PC-3 (cell line): ENCODE measurements around the gene PICALM. TPM values are rescaled to one million over a fixed set of nuclear protein-coding genes. Genes with fewer than 3 reads are reported as not detected.
"Not testable (repeated sequence)": the region's sequence is repeated elsewhere in the genome, so short reads cannot be mapped to it uniquely, and the experiment has no call there.

Experiments used
- ATAC-seq: fragments of 200-7000 bp; cut with Tn5 transposase; 2 replicates; pipeline ENCODE4 v1.9.1; 2020; ENCODE audit warnings: mild to moderate bottlenecking, moderate library complexity
- BruUV-seq: library from RNA; stranded (reverse); fragments of 400-500 nt; replicated peaks from 2 replicates; lab custom pipeline; 2021; lab: Mats Ljungman, UMichigan
- CTCF ChIA-PET: fragments of 300-600 bp; sonication (Branson Sonifier 250); formaldehyde crosslinking; loops from one replicate; lab custom pipeline; 2022; ENCODE audit warnings: antibody characterized with exemption; lab: Charles Lee
- POLR2A ChIA-PET: fragments of 300-600 bp; sonication (Branson Sonifier 250); formaldehyde crosslinking; loops from one replicate; lab custom pipeline; 2022; ENCODE audit warnings: antibody characterized with exemption; ENCODE audit not compliant: unreplicated experiment; lab: Charles Lee
- DNase-seq: peaks from one replicate; pipeline ENCODE4 v3.0.0-alpha.2; 2015
- H2AFZ ChIP-seq: fragments of 300-600 bp; sonication (generic); 2 replicates; pipeline ENCODE4 v1.6.0; 2016; ENCODE audit warnings: antibody characterized with exemption, low read length
- H3F3A ChIP-seq: fragments of 300-600 bp; sonication (generic); one replicate; pipeline ENCODE4 v1.6.0; 2017; ENCODE audit warnings: antibody characterized with exemption, low read length, control low read depth, mild to moderate bottlenecking; ENCODE audit not compliant: unreplicated experiment
- H3K27ac ChIP-seq: fragments of 300-600 bp; sonication (generic); 2 replicates; pipeline ENCODE4 v1.5.1; 2016; ENCODE audit warnings: mild to moderate bottlenecking, low read length
- H3K27me3 ChIP-seq: fragments of 300-600 bp; sonication (generic); 2 replicates; pipeline ENCODE4 v1.6.1; 2016; ENCODE audit warnings: low read length, mixed read lengths
- H3K36me3 ChIP-seq: fragments of 300-600 bp; sonication (generic); 2 replicates; pipeline ENCODE4 v1.6.1; 2016; ENCODE audit warnings: low read depth, mixed run types, low read length, mixed read lengths
- H3K4me1 ChIP-seq: fragments of 300-600 bp; sonication (generic); 2 replicates; pipeline ENCODE4 v1.5.1; 2016; ENCODE audit warnings: low read length; ENCODE audit not compliant: insufficient read depth
- H3K4me2 ChIP-seq: fragments of 300-600 bp; sonication (generic); 2 replicates; pipeline ENCODE4 v1.6.0; 2016; ENCODE audit warnings: low read length
- H3K4me3 ChIP-seq: fragments of 300-600 bp; sonication (generic); 2 replicates; pipeline ENCODE4 v1.5.1; 2016; ENCODE audit warnings: mild to moderate bottlenecking, low read length, mixed read lengths
- H3K79me2 ChIP-seq: fragments of 300-600 bp; sonication (generic); 2 replicates; pipeline ENCODE4 v1.6.1; 2017; ENCODE audit warnings: low read length, mixed read lengths
- H3K9ac ChIP-seq: fragments of 300-600 bp; sonication (generic); 2 replicates; pipeline ENCODE4 v1.6.0; 2016; ENCODE audit warnings: mild to moderate bottlenecking, low read length
- H3K9me2 ChIP-seq: fragments of 300-600 bp; sonication (generic); replicated peaks from 2 replicates; pipeline ENCODE4 v1.6.1; 2016; ENCODE audit warnings: mixed run types, low read length, mixed read lengths
- H3K9me3 ChIP-seq: fragments of 300-600 bp; sonication (generic); 2 replicates; pipeline ENCODE4 v1.6.1; 2016; ENCODE audit warnings: low read length, mixed read lengths
- H4K20me1 ChIP-seq: fragments of 300-600 bp; sonication (generic); 2 replicates; pipeline ENCODE4 v1.6.1; 2016; ENCODE audit warnings: low read length, mixed read lengths
- CTCF ChIP-seq: fragments of 300-600 bp; sonication (generic); conservative IDR thresholded peaks from 2 replicates; pipeline ENCODE4 v1.5.1; 2017; ENCODE audit warnings: antibody characterized with exemption, low read depth, mild to moderate bottlenecking, low read length
- EZH2 ChIP-seq: fragments of 300-600 bp; sonication (generic); IDR thresholded peaks from one replicate; pipeline ENCODE4 v1.6.1; 2017; ENCODE audit warnings: antibody characterized with exemption, mild to moderate bottlenecking, low read length; ENCODE audit not compliant: unreplicated experiment
- EZH2phosphoT487 ChIP-seq: fragments of 300-600 bp; sonication (generic); IDR thresholded peaks from 2 replicates; pipeline ENCODE4 v1.6.1; 2018; ENCODE audit warnings: mild to moderate bottlenecking, antibody characterized with exemption, low read length, borderline replicate concordance
- intact Hi-C: fragments of 100-400 bp; cut with micrococcal nuclease; formaldehyde crosslinking; loops from 2 replicates; pipeline ENCODE4 v1.9.0; 2023
- total RNA-seq: library from RNA; depleted of rRNA; stranded (reverse); fragments of >200 nt; gene quantifications from 2 replicates; pipeline ENCODE4 v1.2.3, GENCODE V29; 2014

The PICALM gene
- total RNA-seq, 1 experiment from 2014 or later, result 59.3 TPM

GRCh38 chr11:85934596-85935169, 134.2 kb downstream of the PICALM start:
- H3K9me3 ChIP-seq, result no peaks in the 10 kb centered on the region
- H3F3A ChIP-seq, result no peaks in the 10 kb centered on the region
- intact Hi-C loops, result no loop called here
- no peaks in the 10 kb centered on the region for H3K36me3 ChIP-seq
- H3K9ac ChIP-seq, result no peak overlapping the region
- H3K4me1 ChIP-seq, result no peaks in the 10 kb centered on the region
- H4K20me1 ChIP-seq, result no peaks in the 10 kb centered on the region
- no peak overlapping the region for H3K4me3 ChIP-seq
- POLR2A ChIA-PET, result interaction anchor here (0.6 kb wide), 1 partner anchor 1676 kb away, joined by 8 read pairs; no protein-coding TSS in a partner anchor
- no peak overlapping the region for H3K4me2 ChIP-seq
- no peak for DNase-seq
- H3K27me3 ChIP-seq, result no peaks in the 10 kb centered on the region
- H3K9me2 ChIP-seq, result no peaks in the 10 kb centered on the region
- no TSS peak for BruUV-seq
- no peak overlapping the region for H2AFZ ChIP-seq
- ATAC-seq, result no peak
- CTCF ChIA-PET, result no interaction called here
- H3K27ac ChIP-seq, result no peak overlapping the region
- H3K79me2 ChIP-seq, result no peaks in the 10 kb centered on the region
- no peak for TF ChIP-seq EZH2
- TF ChIP-seq EZH2phosphoT487, result no peak
- no peak for TF ChIP-seq CTCF

GRCh38 chr11:85930879-85931366, 138.0 kb downstream of the PICALM start:
- Histone ChIP-seq H4K20me1 (no peaks in the 10 kb centered on the region), H3K27ac (no peak overlapping the region), H3K9me2 (no peaks in the 10 kb centered on the region), H3K36me3 (no peaks in the 10 kb centered on the region), H3K4me1 (no peaks in the 10 kb centered on the region), H3K9me3 (no peaks in the 10 kb centered on the region), H3F3A (no peaks in the 10 kb centered on the region), H3K4me2 (no peak overlapping the region), H3K9ac (no peak overlapping the region), H2AFZ (no peak overlapping the region), H3K4me3 (no peak overlapping the region), H3K79me2 (no peaks in the 10 kb centered on the region), H3K27me3 (no peaks in the 10 kb centered on the region)
- TF ChIP-seq CTCF, result no peak
- TF ChIP-seq EZH2phosphoT487, result no peak
- no peak for TF ChIP-seq EZH2
- no TSS peak for BruUV-seq
- ATAC-seq (no peak), DNase-seq (no peak)
- POLR2A ChIA-PET, result no interaction called here
- CTCF ChIA-PET, result no interaction called here
- intact Hi-C loops, result no loop called here

GRCh38 chr11:85926653-85927214, 142.2 kb downstream of the PICALM start:
- H3K9ac ChIP-seq, H2AFZ ChIP-seq, H3F3A ChIP-seq, intact Hi-C loops, H3K4me2 ChIP-seq, H3K9me3 ChIP-seq, H3K27me3 ChIP-seq, POLR2A ChIA-PET, H3K27ac ChIP-seq, BruUV-seq, H3K4me3 ChIP-seq, H3K79me2 ChIP-seq, CTCF ChIA-PET, H3K4me1 ChIP-seq, ATAC-seq, DNase-seq, H3K36me3 ChIP-seq, H4K20me1 ChIP-seq, H3K9me2 ChIP-seq: not testable (repeated sequence)
